ENCODE measurements around the gene C19orf47.

GRCh38 chr19:40357640-40358039 is 9.4 kb upstream of the C19orf47 start:
- TF ChIP-seq ZNF565 (CRISPR knock-in tag; conservative IDR thresholded peaks at IDR 0.05; ENCODE audit: low read depth) (no peak), ESRRG (CRISPR knock-in tag; IDR thresholded peaks at IDR 0.05) (no peak), GLIS3 (CRISPR knock-in tag; IDR thresholded peaks at IDR 0.05) (no peak), ZC3H10 (CRISPR knock-in tag; IDR thresholded peaks at IDR 0.05) (no peak), ISL1 (CRISPR knock-in tag; IDR thresholded peaks at IDR 0.05) (no peak), PATZ1 (CRISPR knock-in tag; IDR thresholded peaks at IDR 0.05; ENCODE audit: borderline replicate concordance) (no peak), ARNTL (CRISPR knock-in tag; IDR thresholded peaks at IDR 0.05; ENCODE audit: borderline replicate concordance, low read depth) (no peak), RARB (CRISPR knock-in tag; IDR thresholded peaks at IDR 0.05) (no peak), TCF4 (CRISPR knock-in tag; IDR thresholded peaks at IDR 0.05; ENCODE audit: borderline replicate concordance) (no peak), SNAI2 (CRISPR knock-in tag; IDR thresholded peaks at IDR 0.05) (no peak), ZNF8 (CRISPR knock-in tag; IDR thresholded peaks at IDR 0.05) (no peak), ZNF70 (CRISPR knock-in tag; IDR thresholded peaks at IDR 0.05) (no peak), BACH2 (CRISPR knock-in tag; IDR thresholded peaks at IDR 0.05; ENCODE audit: borderline replicate concordance) (no peak)
- TF ChIP-seq, protein P1, sequence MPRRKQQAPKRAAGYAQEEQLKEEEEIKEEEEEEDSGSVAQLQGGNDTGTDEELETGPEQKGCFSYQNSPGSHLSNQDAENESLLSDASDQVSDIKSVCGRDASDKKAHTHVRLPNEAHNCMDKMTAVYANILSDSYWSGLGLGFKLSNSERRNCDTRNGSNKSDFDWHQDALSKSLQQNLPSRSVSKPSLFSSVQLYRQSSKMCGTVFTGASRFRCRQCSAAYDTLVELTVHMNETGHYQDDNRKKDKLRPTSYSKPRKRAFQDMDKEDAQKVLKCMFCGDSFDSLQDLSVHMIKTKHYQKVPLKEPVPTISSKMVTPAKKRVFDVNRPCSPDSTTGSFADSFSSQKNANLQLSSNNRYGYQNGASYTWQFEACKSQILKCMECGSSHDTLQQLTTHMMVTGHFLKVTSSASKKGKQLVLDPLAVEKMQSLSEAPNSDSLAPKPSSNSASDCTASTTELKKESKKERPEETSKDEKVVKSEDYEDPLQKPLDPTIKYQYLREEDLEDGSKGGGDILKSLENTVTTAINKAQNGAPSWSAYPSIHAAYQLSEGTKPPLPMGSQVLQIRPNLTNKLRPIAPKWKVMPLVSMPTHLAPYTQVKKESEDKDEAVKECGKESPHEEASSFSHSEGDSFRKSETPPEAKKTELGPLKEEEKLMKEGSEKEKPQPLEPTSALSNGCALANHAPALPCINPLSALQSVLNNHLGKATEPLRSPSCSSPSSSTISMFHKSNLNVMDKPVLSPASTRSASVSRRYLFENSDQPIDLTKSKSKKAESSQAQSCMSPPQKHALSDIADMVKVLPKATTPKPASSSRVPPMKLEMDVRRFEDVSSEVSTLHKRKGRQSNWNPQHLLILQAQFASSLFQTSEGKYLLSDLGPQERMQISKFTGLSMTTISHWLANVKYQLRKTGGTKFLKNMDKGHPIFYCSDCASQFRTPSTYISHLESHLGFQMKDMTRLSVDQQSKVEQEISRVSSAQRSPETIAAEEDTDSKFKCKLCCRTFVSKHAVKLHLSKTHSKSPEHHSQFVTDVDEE (CRISPR knock-in tag; IDR thresholded peaks at IDR 0.05) = no peak
